Renal cortex interstitium (tissue), 11 donors: Measurements from ENCODE around the gene SEC24C. TPM values are rescaled to one million over a fixed set of nuclear protein-coding genes. Genes with fewer than 3 reads are reported as not detected.

Experiments used
- DNase-seq, 11 donors: peaks; one replicate each; pipeline ENCODE4 v3.0.0-alpha.2; 2013; ENCODE audit warnings: low read depth in 9 of 11, low spot score in 4 of 11; ENCODE audit errors: extremely low read depth in 1 of 11
- polyA plus RNA-seq, 3 donors: library from polyadenylated mRNA; unstranded; fragments of 120-200 nt; gene quantifications; one replicate each; pipeline ENCODE4 v1.2.1, GENCODE V29; 2013; ENCODE audit not compliant: insufficient read length in 3 of 3

The SEC24C gene
- polyA plus RNA-seq, 3 donors = 65.6 to 69.4 (median 67.0) TPM

DNA sequence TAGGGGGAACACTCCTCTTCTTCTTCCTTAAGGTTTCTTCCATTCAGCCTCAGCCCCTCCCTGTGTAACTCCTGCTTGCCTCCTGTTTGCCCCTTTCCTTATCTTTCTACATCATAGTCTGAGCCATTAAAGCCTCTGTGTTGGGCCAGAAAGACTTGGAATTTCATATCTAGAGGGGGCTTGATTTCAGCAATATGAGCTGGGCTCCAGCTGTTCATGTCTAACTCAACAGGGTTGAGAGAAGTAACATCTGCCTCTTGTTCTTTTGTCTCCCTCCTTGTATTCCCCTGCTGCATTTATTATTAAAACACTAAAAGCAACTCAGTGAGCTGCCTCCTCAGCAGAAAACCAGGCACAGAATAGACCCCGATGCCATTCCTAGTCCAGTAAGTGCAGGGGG lies 17.6 kb downstream of the SEC24C start:
- no peak for DNase-seq

DNA sequence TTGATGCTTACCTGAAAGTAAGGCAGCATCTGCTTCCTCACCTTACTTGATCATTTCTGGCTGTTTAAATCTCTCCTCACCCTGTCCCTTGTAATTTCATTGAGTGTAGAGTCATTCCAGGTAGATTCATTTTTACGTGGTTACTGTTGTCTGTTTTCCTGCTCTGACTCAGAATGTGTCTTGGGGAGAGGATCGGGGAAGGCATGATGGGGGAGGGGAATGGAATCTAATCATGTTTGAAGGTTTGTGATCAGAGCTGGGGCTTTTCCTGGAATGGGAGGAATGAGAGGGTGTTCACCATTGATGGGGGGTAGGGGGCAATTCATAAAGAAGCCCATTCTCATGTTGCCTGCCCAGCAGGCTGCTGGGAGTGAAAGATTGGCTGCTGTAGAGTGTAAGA lies 18.7 kb downstream of the SEC24C start:
- no peak for DNase-seq

GRCh38 chr10:73763343-73763742 lies 19.2 kb downstream of the SEC24C start:
- no peak for DNase-seq

DNA sequence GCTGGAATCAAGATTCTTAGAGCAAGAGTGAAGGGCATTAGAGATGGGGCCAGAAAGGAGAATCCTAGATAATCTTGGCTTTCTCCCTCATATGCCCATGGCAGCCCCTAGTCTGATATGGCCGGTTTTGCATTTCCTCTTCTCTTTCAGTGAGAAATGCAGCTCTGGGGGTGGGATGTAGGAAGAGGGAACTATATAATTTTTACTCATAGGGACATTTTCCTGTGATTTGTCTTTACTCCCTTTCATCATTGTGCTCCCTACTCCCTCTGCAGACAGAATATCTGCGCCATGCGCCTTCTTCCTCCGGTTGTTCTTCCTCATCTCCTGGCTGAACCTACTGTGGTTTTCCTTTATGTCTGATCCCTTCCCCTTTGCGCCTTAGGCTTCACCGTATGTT lies 20.9 kb downstream of the SEC24C start:
- no peak for DNase-seq

GRCh38 chr10:73768881-73769280 lies 24.7 kb downstream of the SEC24C start:
- DNase-seq = no peak

DNA sequence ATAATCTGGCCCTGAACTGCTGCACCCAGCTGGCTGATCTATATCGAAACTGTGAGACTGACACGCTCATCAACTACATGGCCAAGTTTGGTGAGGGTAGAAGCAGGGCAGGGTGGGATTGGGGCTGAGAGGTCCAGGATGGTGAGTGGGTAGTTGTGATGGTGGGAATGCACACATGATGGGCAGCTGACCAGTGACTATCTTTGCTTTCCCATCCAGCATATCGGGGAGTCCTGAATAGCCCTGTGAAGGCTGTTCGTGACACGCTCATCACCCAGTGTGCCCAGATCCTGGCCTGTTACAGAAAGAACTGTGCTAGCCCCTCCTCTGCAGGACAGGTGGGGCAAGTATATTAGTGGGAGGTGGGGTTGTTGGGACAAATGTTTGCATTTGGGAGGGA lies 25.2 kb downstream of the SEC24C start:
- DNase-seq = no peak

DNA sequence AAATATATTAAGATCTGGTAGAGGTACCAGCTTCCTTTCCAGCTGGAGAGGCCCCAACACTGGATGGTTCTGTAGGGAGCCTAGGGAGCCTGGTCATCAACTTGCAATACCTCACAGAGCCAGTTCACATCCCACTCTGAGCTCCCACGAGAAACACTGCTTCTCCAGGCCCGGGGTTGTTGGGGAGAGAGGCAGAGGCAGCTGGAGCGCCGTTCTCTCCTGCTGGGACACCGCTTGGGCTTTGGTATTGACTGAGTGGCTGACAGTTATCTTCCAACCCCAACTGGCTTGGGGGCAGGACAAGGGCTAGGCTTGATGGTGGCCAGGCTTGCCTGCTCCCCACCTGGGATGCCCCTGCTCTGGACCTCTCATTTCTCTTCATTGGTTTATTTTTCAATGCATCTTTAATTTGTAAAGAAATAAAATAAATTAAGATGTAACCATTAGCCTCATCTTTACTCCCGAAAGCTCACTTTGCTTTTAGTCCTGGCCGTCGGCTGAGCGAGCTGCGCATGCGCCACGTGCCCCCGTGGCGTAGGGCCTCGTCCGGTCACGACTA lies 27.6 kb downstream of the SEC24C start:
- peak in 8 of 11 donors; percentile 60 to 88 (median 78) for DNase-seq

GRCh38 chr10:73772281-73773151 lies 28.3 kb downstream of the SEC24C start:
- peak in 9 of 11 donors; percentile 59 to 84 (median 70) for DNase-seq

- DNase-seq = no peak
Observed at GRCh38 chr10:73773152-73773879, 29.1 kb downstream of the SEC24C start.

GRCh38 chr10:73774637-73775036 lies 30.5 kb downstream of the SEC24C start:
- no peak for DNase-seq

GRCh38 chr10:73779018-73779417 lies 34.8 kb downstream of the SEC24C start:
- no peak for DNase-seq

- DNase-seq = no peak
Observed at GRCh38 chr10:73779539-73780197, 35.5 kb downstream of the SEC24C start.

GRCh38 chr10:73780301-73780700 lies 36.1 kb downstream of the SEC24C start:
- no peak for DNase-seq

DNA sequence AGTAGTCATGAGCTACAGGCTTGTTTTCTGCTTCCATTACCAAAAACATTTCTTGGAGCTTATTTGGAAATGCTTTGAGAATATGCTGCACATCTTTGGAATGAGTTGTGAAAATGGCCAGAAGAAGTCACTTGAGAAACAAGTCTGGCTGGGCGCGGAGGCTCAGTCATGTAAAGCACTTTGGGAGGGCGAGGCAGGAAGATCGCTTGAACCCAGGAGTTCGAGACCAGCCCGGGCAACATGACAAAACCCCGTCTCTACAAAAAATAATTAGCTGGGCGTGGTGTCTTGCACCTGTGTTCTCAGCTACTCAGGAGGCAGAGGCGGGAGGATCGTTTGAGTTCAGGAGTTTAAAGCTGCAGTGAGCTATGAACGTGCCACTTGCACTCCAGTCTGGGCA lies 36.8 kb downstream of the SEC24C start:
- DNase-seq = no peak

DNA sequence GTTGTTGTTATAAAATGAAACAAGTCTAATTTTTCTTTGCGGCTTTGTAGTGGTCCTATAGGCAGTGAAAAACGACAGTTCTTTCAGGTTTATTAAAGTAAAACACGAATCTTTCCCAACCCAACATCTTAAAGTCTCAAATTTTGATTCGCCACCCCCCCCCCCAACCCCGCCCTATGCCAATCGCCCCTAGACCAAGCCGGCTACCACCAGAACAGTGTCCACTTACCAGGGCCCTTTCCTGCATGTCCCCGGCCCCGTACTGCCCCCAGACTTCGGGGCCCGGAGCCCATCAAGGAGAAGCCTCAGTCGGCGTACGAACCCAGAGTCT lies 37.3 kb downstream of the SEC24C start:
- DNase-seq = no peak

DNA sequence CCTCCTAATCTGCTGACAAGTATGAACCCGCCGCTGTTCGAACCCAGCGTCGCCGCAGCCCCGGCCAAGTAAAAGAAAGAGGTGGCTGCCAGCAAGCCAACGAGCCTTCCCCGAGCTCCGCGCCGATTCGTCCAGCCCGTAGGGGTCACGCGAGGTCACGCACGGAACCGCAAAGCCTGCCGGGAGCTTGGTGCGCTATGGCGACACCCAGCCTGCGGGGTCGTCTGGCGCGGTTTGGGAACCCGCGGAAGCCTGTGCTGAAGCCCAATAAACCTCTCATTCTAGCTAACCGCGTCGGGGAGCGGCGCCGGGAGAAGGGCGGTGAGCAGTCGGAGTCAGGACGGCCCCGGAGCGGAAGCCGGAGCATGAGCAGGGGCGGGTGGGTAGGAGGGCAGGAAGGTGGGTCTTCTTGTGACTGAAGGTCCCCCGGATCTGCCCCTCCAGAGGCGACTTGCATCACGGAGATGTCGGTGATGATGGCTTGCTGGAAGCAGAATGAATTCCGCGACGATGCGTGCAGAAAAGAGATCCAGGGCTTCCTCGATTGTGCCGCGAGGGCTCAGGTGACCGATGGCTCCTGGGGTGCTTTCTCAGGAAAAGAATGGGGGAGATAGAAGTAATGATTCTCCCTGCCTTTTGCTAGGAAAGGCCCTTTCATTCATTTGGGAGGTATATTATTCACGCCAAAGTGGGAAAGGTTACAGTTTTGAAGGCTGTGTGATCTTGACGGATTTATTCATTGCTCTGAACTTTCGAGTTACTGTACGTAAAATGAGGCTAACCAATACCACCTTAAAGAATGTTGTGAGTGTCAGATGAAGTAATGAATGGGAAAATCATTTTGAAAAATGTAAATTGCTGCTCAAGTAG lies 37.9 kb downstream of the SEC24C start, which contains the start of gene CHCHD1:
CHCHD1 (plus strand) TSS at position 170 of the 870 bp plus-strand sequence; CDS start at position 198, 28 bp downstream.
- DNase-seq = peak; percentile 75 to 94 (median 89)

DNA sequence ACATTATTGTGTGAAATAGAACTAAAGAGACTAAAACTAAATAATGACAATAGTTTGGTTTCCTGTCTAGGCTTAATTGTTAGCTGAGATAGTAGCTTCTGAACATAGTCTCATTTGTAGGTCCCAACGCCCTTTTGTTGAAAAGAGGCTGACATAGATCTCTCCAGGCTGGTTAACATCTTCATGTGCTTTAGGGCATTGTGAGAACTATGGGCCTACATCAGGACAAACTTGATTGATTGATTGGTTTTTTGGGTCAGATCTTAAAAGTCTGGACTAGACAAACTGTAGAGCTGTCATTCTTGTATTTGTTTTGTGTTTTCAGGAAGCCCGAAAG lies 38.5 kb downstream of the SEC24C start:
- no peak for DNase-seq

GRCh38 chr10:73785211-73785720 lies 41.1 kb downstream of the SEC24C start, which contains the start of gene ZSWIM8:
Gene ZSWIM8, plus strand, starts transcription at chr10:73785606. Its CDS starts 273 bp downstream, at chr10:73785879.
- DNase-seq = peak; percentile 81 to 97 (median 93)
